ENCODE data around the gene C11orf91.

C11orf91 gene

DNA sequence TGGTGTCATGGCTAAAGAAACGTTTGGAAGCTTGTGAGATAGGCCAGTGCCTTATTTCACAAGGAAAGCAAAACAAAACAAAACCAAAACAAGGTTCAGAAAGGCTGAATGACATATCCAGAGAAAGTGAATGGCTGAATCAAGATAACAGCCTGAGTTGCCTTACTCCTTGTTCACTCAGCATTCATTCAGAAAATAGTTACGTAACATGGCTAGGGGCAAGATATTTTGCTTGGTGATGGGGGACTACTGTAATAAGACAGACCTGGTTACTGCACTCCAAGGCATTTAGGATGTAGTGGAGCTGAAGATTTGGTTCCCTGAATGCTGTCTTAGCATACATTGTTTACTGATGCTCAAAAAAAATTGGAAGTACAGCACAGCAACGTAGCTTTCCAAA, 47.7 kb downstream of the C11orf91 start:
- H3K27me3 ChIP-seq (ENCODE audit: insufficient read depth, low read length, poor library complexity, severe bottlenecking): no peaks in the 10 kb centered on the region
- H3K9ac ChIP-seq (ENCODE audit: low read depth, low read length, poor library complexity, severe bottlenecking): no peak overlapping the region
- no peak overlapping the region for H2AFZ ChIP-seq (ENCODE audit: low read length)
- H3K4me2 ChIP-seq (ENCODE audit: low read depth, low read length, poor library complexity, severe bottlenecking): no peak overlapping the region
- no peaks in the 10 kb centered on the region for H4K20me1 ChIP-seq (ENCODE audit: insufficient read depth, low read length, poor library complexity, severe bottlenecking)
- no peak for TF ChIP-seq EZH2phosphoT487 (IDR thresholded peaks at IDR 0.05; ENCODE audit: borderline replicate concordance)
- TF ChIP-seq, protein P1, sequence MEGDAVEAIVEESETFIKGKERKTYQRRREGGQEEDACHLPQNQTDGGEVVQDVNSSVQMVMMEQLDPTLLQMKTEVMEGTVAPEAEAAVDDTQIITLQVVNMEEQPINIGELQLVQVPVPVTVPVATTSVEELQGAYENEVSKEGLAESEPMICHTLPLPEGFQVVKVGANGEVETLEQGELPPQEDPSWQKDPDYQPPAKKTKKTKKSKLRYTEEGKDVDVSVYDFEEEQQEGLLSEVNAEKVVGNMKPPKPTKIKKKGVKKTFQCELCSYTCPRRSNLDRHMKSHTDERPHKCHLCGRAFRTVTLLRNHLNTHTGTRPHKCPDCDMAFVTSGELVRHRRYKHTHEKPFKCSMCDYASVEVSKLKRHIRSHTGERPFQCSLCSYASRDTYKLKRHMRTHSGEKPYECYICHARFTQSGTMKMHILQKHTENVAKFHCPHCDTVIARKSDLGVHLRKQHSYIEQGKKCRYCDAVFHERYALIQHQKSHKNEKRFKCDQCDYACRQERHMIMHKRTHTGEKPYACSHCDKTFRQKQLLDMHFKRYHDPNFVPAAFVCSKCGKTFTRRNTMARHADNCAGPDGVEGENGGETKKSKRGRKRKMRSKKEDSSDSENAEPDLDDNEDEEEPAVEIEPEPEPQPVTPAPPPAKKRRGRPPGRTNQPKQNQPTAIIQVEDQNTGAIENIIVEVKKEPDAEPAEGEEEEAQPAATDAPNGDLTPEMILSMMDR (conservative IDR thresholded peaks at IDR 0.05; ENCODE audit: low read length): no peak
- H3K4me3 ChIP-seq (ENCODE audit: low read length, poor library complexity, severe bottlenecking): no peak overlapping the region
- H3K36me3 ChIP-seq (ENCODE audit: insufficient read depth, low read length): no peaks in the 10 kb centered on the region
- no peaks in the 10 kb centered on the region for H3K4me1 ChIP-seq (ENCODE audit: insufficient read depth, low read length, poor library complexity, severe bottlenecking)
- H3K9me2 ChIP-seq (replicated peaks; ENCODE audit: low read depth, low read length): no peaks in the 10 kb centered on the region
- no peaks in the 10 kb centered on the region for H3F3A ChIP-seq (ENCODE audit: low read depth)
- H3K9me3 ChIP-seq (ENCODE audit: insufficient read depth, low read depth, low read length): no peaks in the 10 kb centered on the region
- H3K79me2 ChIP-seq (ENCODE audit: insufficient read depth, low read length): no peaks in the 10 kb centered on the region

DNA sequence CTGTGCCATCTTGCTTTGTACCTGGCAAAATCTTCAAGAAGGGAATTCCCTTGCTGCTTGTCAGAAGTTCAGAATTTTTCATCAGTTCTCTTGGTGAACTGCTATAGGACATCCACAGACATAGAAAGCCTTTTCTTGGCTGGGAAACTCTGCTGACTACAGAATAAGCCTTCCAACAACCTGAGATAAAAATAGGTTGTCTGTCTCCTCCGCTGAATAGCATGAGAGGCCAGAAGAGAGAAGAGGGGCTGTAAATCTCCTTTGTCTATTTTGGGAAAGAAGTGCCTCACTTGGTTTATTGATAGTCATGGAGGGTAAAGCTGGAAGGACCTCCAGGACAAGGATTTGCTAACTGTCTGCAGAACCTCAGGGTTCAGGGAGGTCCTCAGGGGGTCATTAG, 48.2 kb downstream of the C11orf91 start:
- no peaks in the 10 kb centered on the region for H3K9me3 ChIP-seq (ENCODE audit: insufficient read depth, low read depth, low read length)
- H4K20me1 ChIP-seq (ENCODE audit: insufficient read depth, low read length, poor library complexity, severe bottlenecking): no peaks in the 10 kb centered on the region
- H2AFZ ChIP-seq (ENCODE audit: low read length): no peak overlapping the region
- no peaks in the 10 kb centered on the region for H3K36me3 ChIP-seq (ENCODE audit: insufficient read depth, low read length)
- no peaks in the 10 kb centered on the region for H3K4me1 ChIP-seq (ENCODE audit: insufficient read depth, low read length, poor library complexity, severe bottlenecking)
- H3K9ac ChIP-seq (ENCODE audit: low read depth, low read length, poor library complexity, severe bottlenecking): no peak overlapping the region
- H3K4me2 ChIP-seq (ENCODE audit: low read depth, low read length, poor library complexity, severe bottlenecking): no peak overlapping the region
- no peaks in the 10 kb centered on the region for H3K79me2 ChIP-seq (ENCODE audit: insufficient read depth, low read length)
- TF ChIP-seq, protein P1 (conservative IDR thresholded peaks at IDR 0.05; ENCODE audit: low read length): no peak
- TF ChIP-seq EZH2phosphoT487 (IDR thresholded peaks at IDR 0.05; ENCODE audit: borderline replicate concordance): no peak
- H3F3A ChIP-seq (ENCODE audit: low read depth): no peaks in the 10 kb centered on the region
- no peak overlapping the region for H3K4me3 ChIP-seq (ENCODE audit: low read length, poor library complexity, severe bottlenecking)
- H3K9me2 ChIP-seq (replicated peaks; ENCODE audit: low read depth, low read length): no peaks in the 10 kb centered on the region
- H3K27me3 ChIP-seq (ENCODE audit: insufficient read depth, low read length, poor library complexity, severe bottlenecking): no peaks in the 10 kb centered on the region

GRCh38 chr11:33651990-33652389, 48.6 kb downstream of the C11orf91 start:
- H2AFZ ChIP-seq (ENCODE audit: low read length): no peak overlapping the region
- H3K4me3 ChIP-seq (ENCODE audit: low read length, poor library complexity, severe bottlenecking): no peak overlapping the region
- no peaks in the 10 kb centered on the region for H3K4me1 ChIP-seq (ENCODE audit: insufficient read depth, low read length, poor library complexity, severe bottlenecking)
- H3K9me3 ChIP-seq (ENCODE audit: insufficient read depth, low read depth, low read length): no peaks in the 10 kb centered on the region
- H4K20me1 ChIP-seq (ENCODE audit: insufficient read depth, low read length, poor library complexity, severe bottlenecking): no peaks in the 10 kb centered on the region
- TF ChIP-seq, protein P1 (conservative IDR thresholded peaks at IDR 0.05; ENCODE audit: low read length): no peak
- no peak for TF ChIP-seq EZH2phosphoT487 (IDR thresholded peaks at IDR 0.05; ENCODE audit: borderline replicate concordance)
- no peak overlapping the region for H3K4me2 ChIP-seq (ENCODE audit: low read depth, low read length, poor library complexity, severe bottlenecking)
- no peaks in the 10 kb centered on the region for H3K79me2 ChIP-seq (ENCODE audit: insufficient read depth, low read length)
- H3K9ac ChIP-seq (ENCODE audit: low read depth, low read length, poor library complexity, severe bottlenecking): no peak overlapping the region
- no peaks in the 10 kb centered on the region for H3F3A ChIP-seq (ENCODE audit: low read depth)
- no peaks in the 10 kb centered on the region for H3K27me3 ChIP-seq (ENCODE audit: insufficient read depth, low read length, poor library complexity, severe bottlenecking)
- H3K9me2 ChIP-seq (replicated peaks; ENCODE audit: low read depth, low read length): no peaks in the 10 kb centered on the region
- H3K36me3 ChIP-seq (ENCODE audit: insufficient read depth, low read length): no peaks in the 10 kb centered on the region

Measured in Loucy (cell line).